OCI-LY7 (cell line): ENCODE measurements around the gene GPR84.

ENCODE experiments used
- CTCF ChIP-seq: fragments of 200-600 bp; sonication (generic); conservative IDR thresholded peaks from 2 replicates; pipeline ENCODE4 v1.5.1; 2014; ENCODE audit warnings: mild to moderate bottlenecking, antibody characterized with exemption, low read length, moderate library complexity, mixed read lengths
- EZH2phosphoT487 ChIP-seq: fragments of 200-600 bp; sonication (generic); IDR thresholded peaks from 2 replicates; pipeline ENCODE4 v1.6.1; 2018; ENCODE audit warnings: low read depth, borderline replicate concordance, mild to moderate bottlenecking, mixed run types, antibody characterized with exemption, low read length, moderate library complexity, mixed read lengths

- TF ChIP-seq CTCF (no peak), EZH2phosphoT487 (no peak)
Observed at GRCh38 chr12:54356228-54356627, 8.1 kb downstream of the GPR84 start.
